SHP77 treated with DMSO at 0.1 percent for 48 hours (cell line): ENCODE measurements around the gene RSPRY1.
A peak's percentile ranks its signal among the peaks of the same experiment; 100 is the strongest.

Experiments
- DNase-seq: peaks from one replicate; lab custom pipeline; 2025; lab: John Stamatoyannopoulos, UW

RSPRY1 gene

GRCh38 chr16:57185945-57186871 is at the start of gene RSPRY1, which contains the start of gene PSME3IP1:
RSPRY1 (plus strand) TSS chr16:57186329; CDS start chr16:57204659, 18,330 bp downstream.
PSME3IP1 (minus strand) TSS chr16:57186039; CDS start chr16:57173854, 12,185 bp downstream.
- peak; percentile 96 for DNase-seq

GRCh38 chr16:57137043-57137442 is 49.1 kb upstream of the RSPRY1 start:
- DNase-seq: no peak

- no peak for DNase-seq
These were observed 48.4 kb upstream of the RSPRY1 start for GRCh38 chr16:57137566-57138273.

- DNase-seq: no peak
These were observed 47.7 kb upstream of the RSPRY1 start for GRCh38 chr16:57138281-57138935.

GRCh38 chr16:57140931-57141668 is 45.0 kb upstream of the RSPRY1 start:
- DNase-seq: no peak

GRCh38 chr16:57141822-57142631 is 44.1 kb upstream of the RSPRY1 start:
- no peak for DNase-seq

- DNase-seq: no peak
These were observed 42.8 kb upstream of the RSPRY1 start for GRCh38 chr16:57143149-57143921.

GRCh38 chr16:57144027-57144426 is 42.1 kb upstream of the RSPRY1 start:
- DNase-seq: no peak

GRCh38 chr16:57145046-57146021 is 40.8 kb upstream of the RSPRY1 start:
- no peak for DNase-seq

GRCh38 chr16:57146040-57146647 is 40.0 kb upstream of the RSPRY1 start:
- no peak for DNase-seq

GRCh38 chr16:57146735-57147134 is 39.4 kb upstream of the RSPRY1 start:
- no peak for DNase-seq

GRCh38 chr16:57147381-57148221 is 38.5 kb upstream of the RSPRY1 start:
- no peak for DNase-seq

- DNase-seq: no peak
These were observed 37.6 kb upstream of the RSPRY1 start for GRCh38 chr16:57148481-57148880.

- no peak for DNase-seq
These were observed 36.7 kb upstream of the RSPRY1 start for GRCh38 chr16:57149391-57149790.

GRCh38 chr16:57150682-57151330 is 35.3 kb upstream of the RSPRY1 start:
- no peak for DNase-seq

- DNase-seq: no peak
These were observed 34.8 kb upstream of the RSPRY1 start for GRCh38 chr16:57151369-57151768.
